ENCODE data around the gene NTRK2.

NTRK2 gene

GRCh38 chr9:84993105-84993504, 323.6 kb downstream of the NTRK2 start:
- DNase-seq: no peak

DNA sequence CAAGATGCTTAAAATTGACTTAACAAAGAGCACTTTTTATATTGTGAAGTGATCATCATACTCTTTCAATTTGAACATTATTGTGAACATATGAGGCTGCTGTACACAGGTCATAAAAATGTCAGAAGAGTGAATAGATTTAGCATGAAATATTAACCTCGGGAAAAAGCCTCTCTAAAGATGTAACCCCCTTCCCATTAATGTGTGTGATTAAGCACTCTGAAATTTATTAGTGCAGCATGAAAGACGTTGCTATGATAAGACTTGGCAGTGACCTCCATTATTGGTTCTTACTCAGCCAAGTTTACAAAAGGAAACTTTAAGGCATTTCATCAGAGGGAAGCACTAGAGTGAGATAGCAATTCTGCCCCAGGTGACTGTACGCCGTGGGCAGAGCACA, 326.5 kb downstream of the NTRK2 start:
- DNase-seq: no peak

DNA sequence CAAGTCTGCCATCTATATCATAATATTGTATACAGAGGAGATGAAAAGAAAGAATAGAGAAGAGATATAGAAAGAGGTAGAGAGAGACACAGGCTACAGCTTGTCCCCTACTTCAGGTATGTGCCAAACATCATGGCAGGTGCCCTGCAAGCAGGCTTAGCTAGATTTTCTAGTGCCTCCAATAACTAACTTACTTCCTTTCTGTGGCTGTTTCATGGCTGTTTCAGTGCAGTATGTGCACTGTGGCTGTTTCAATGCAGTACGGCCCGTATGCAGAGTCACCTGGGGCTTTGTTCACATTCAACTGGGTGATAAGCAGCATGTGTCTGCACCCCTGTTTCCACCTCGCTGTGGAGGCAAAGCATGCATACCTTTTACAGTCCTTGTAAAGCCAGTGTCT, 327.2 kb downstream of the NTRK2 start:
- DNase-seq: no peak

GRCh38 chr9:84997472-84997871, 327.9 kb downstream of the NTRK2 start:
- DNase-seq: no peak

DNA sequence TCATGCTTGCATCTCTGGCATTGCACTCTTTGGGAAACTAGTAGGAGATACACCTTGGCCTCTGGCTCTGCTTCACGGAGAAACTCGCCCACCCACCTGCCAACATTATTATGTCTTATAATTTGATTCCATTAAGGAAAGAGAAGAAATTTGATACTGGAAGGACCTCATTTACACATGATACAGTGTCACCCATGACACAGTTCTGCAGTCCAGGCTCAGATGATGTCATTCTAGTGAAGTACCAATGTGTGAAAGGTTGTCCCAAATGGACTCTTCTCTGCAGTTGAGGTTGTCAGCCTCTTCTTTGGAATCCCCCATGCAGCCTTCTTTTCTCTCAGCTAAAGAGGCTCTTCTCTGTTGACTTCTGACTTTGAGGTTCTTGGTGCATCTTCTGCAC, 329.1 kb downstream of the NTRK2 start:
- DNase-seq: no peak

GRCh38 chr9:84999788-85000187, 330.3 kb downstream of the NTRK2 start:
- DNase-seq: no peak

DNA sequence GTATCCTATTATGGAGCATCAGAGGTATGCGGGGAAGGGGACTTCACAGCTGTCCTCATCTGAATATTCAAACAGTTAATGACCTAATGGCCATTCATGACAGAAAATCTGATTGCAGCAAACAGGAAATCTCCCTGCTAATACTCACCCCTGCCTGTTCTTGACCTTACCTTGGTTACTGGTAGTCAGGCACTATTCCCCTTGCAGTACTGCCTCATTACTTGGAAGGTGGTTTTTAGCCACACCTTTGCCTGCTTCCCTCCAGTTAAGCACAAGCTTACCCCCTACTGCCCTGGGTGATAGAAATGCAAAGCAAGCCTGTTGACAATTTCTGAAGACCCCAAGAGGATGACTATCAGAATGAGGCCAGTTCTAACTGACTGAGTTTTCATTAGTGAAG, 332.4 kb downstream of the NTRK2 start:
- no peak for DNase-seq

GRCh38 chr9:85004818-85005413, 335.4 kb downstream of the NTRK2 start:
- no peak for DNase-seq

DNA sequence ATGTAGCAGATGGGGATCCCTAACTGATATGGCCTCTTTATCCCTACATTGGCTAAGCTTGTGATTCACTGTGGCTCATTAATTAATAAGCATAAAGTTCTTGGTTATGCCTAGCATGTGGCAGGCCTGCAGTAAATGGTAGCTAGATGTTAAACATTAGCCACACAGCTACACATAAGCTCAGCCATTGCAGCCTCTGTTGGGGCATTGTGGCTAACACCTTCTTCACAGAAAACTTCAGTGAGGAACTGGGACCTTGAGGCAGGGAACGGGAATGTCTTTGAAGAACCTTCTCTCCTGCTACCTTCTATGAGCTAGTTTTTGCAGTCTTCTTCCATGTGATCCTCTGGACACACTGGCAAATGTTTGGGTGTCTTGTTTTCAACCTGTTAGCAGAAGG, 338.2 kb downstream of the NTRK2 start:
- DNase-seq: no peak

DNA sequence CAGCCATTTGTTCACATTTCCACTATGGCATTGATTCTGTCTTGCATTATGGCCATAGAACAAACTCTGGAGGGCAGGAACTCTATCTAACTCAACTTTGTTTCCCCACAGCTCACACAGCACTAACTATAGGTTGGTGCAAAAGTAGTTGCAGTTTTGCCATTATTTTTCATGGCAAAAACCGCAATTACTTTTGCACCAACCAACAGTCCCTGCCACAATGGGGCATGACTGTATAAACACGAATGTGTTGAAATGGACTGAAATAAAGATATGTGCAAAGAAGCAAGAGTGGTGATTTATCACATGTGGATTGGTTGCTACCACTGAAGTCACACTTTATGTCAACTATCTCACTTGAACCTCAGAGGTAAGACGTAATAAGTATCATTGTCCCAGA, 338.7 kb downstream of the NTRK2 start:
- DNase-seq: no peak

- DNase-seq: no peak
Observed at GRCh38 chr9:85009251-85009650, 339.7 kb downstream of the NTRK2 start.

DNA sequence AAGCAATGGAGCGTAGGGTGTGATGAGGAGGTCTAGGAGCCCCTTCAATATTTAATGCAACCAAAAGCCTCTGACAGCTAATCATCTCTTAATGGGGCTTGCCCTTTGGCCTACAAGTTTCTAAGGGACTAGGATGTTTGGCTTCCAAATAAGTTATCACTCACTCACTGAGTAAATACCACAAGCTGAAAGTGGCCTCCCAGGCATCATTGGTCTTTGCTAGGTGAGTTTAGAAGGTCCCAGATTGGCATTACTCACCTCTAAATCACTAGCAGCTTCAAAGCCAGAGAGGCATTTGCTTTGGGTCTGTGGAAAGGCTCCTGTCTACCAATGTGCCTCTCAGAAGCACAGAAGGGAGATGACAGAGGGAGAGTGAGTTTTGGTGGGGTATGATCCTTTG, 344.2 kb downstream of the NTRK2 start:
- DNase-seq: no peak

DNA sequence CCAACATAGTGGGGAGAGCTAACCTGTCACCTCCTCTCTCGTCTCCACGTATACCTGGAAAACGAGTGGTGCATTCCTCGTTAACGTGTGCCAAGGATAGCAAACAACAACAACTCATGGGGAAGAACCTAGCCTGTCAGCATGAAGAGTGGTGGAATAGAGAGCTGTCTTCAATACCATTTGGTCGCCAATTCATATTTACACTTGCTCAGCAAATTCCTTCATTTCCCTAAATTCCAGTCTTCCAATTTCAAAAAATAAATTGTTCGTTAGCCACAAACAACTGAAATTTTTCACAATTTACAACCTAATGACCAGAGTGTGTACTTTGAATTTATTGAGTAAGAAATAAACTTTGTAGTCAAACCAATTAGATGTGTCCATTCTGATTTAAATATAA, 344.8 kb downstream of the NTRK2 start:
- no peak for DNase-seq

DNA sequence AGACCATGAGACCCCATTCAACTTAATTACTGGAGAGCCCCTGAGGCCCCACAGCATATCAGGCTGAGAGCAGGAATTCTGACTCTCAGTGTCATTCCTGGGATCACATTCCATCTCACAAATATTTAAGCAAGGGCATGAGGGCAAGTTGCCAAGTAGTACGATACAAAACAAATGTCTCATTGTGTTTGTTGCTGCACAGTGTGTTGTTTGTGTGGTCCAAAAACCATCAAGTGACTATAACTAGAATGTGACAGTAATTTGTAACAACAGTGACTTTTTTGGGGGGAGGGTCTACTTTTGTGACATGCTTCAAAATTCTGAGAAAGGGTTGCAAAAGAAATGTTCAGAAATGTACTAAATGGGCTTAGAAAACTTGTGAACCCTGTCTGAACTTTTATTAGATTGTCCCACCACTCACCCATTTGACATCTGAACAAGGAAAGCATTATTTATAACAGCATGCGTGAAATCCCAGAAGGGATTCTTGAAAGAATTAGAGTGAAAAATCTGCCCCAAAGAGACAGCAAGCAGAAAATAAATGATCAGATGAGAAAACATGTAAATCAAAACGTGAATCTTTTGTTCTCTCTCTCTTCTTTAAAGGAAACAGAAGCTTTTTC, 347.0 kb downstream of the NTRK2 start:
- no peak for DNase-seq

GRCh38 chr9:85020791-85021190, 351.3 kb downstream of the NTRK2 start:
- DNase-seq: no peak

DNA sequence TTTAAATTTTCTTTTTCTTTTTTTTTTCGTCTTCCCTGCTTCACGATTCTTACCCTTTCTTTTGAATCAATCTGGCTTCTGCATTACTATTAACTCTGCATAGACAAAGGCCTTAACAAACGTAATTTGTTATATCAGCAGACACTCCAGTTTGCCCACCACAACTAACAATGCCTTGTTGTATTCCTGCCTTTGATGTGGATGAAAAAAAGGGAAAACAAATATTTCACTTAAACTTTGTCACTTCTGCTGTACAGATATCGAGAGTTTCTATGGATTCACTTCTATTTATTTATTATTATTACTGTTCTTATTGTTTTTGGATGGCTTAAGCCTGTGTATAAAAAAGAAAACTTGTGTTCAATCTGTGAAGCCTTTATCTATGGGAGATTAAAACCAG, 352.2 kb downstream of the NTRK2 start:
- no peak for DNase-seq

GRCh38 chr9:85024374-85024773, 354.8 kb downstream of the NTRK2 start:
- no peak for DNase-seq

DNA sequence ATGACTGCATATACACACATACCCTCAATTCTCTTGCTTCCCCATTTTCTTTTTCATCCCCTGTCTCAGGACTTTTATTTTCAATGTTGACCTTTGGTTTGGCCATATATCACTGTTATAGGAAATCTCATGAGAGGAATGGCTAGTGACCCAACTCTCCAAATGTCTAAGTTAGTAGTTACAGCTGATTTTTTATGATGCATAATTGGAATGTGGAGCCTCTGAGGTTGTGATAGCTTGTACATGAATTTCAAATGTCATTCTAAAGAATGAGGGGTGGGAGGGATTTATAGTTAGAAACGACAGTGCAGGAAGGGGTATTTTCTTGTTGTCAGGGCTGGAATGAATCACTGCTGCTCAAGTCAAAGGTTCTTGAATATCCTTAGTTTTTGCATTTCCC, 356.1 kb downstream of the NTRK2 start:
- no peak for DNase-seq

DNA sequence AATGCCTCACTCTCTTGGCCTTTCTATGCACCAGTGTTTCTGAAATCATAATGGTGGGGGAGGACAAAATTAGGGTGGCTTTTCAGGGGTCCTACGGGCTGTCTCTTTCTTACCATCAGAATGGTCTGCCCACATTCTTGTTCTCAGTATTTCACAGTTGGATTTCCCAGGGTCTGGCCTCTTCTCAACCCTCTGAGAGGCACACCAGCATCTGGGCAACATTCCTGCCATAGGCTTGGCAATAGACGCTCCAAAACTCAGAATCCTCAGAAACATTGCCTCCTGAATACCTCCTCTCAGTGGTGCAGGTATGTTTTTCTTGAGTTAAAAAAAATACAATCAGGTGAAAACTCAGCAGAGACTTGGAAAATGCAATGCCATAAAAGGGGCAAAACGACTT, 358.3 kb downstream of the NTRK2 start:
- no peak for DNase-seq

- DNase-seq: no peak
Observed at GRCh38 chr9:85030316-85030715, 360.8 kb downstream of the NTRK2 start.

DNA sequence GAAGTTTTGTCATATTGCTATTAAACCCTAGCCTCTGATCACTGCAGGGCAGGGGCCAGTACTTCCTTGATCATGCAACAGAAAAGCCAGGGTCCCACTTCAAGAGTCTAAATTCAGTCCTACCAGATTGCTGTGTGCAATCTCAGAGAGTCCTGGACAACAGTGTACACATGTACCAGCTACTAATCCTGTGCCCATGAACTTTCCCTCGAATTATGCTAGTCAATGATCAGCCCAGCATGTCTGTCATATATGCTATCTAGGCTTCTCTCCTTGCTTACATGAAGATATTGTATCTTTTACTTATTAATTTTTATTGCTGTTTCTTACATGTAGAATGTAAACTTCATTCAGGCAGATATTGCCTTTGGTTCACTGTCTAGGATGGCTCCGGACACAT, 367.0 kb downstream of the NTRK2 start:
- DNase-seq: no peak

DNA sequence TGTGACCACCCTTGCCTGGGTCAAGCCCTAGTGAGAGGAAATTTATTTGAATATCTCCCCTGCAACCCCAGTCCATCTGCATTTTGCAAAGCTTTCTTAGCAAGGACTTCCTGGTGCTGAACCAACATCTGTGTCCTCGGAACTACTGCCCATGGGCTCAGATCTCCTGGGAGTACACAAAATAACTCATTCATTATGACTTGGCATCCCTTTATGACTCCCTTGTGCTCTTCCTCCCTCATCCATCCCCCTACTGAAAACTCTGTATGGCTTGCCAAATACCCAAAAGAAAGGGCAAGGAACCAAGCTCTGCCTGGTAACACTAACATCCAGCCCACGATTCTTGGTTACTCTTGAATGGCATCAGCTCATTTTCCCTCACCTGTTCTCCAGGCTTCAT, 368.5 kb downstream of the NTRK2 start:
- no peak for DNase-seq

GRCh38 chr9:85038824-85039608, 369.5 kb downstream of the NTRK2 start:
- no peak for DNase-seq

- DNase-seq: no peak
Observed at GRCh38 chr9:85040146-85040545, 370.6 kb downstream of the NTRK2 start.

Measured in T-helper 9 cell (primary cell).